Glomerular visceral epithelial cell (primary cell): ENCODE data around the gene LIPM.
A peak's percentile ranks its signal among the peaks of the same experiment; 100 is the strongest.

Source experiments
- DNase-seq: peaks from one replicate; pipeline ENCODE4 v3.0.0-alpha.2; 2016; ENCODE audit errors: extremely low spot score

The LIPM gene

DNA sequence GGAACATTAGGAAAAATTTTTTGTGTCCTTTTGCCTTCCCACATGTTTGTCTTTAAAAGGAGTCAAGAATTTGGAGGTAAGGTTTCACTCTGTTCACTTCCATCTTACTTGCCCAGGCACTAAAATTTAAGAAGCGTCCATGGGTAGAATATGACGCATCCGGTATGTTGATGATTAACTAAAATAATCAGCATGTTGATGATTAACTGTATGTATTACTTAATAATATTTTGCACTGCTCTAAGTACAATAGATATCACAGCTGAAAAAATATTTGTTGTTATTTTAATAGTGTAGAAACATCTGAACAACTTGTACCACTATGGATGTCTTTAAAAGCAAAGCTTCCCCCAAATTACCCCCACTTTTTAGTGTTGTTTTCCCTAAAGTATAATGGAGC is 37.6 kb downstream of the LIPM start:
- peak; percentile 16 for DNase-seq

GRCh38 chr10:88840881-88841280 is 38.4 kb downstream of the LIPM start:
- no peak for DNase-seq

GRCh38 chr10:88841316-88842111 is 39.0 kb downstream of the LIPM start:
- DNase-seq, result no peak

DNA sequence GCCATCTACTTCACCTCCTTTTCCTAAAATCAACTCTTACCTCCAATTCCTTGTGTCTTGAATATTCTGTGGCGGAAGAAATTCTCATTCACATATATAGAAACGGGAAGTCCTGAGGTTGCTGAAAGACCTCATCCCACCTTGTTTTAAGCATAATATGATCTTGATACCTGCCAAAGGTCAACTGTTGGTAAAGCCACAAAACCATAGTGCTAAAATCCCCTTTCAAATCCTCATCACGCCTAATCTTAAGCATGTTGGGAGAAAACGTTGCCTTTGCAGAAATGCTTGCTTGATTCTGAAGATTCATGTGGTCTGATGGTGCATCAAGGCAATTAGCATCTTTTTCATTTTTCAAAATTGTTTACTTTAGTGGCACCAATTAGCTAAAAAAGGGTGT is 40.6 kb downstream of the LIPM start:
- no peak for DNase-seq

GRCh38 chr10:88848499-88848898 is 46.0 kb downstream of the LIPM start:
- DNase-seq, result peak; percentile 42

GRCh38 chr10:88849234-88849633 is 46.7 kb downstream of the LIPM start:
- DNase-seq, result no peak

- no peak for DNase-seq
These were observed 48.2 kb downstream of the LIPM start for GRCh38 chr10:88850712-88851111.

DNA sequence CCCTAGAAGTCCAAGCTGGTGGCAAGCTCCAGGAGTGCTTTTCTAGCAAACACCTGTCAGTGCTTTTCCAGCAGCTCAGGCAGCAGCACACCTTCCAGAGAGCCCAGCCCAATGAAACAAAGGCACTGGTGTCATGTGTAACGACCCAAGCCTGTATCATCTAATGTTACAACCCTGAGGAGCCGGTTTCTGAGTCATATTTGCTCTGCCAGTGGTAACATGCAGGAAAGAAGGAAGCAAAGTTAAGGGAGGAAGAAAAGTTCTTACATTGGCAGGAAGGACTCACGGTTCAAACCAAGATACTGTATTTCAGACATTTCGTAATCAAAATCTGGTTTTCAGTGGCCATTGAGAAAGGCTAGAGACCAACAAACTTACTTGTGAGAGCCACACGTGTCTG is 49.2 kb downstream of the LIPM start, which contains the start of gene ANKRD22:
Gene ANKRD22, minus strand, starts transcription at position 139 of the 400 bp plus-strand sequence. CDS start 237 bp downstream, outside the sequence.
- peak; percentile 26 for DNase-seq

GRCh38 chr10:88852327-88852726 is 49.8 kb downstream of the LIPM start:
- DNase-seq, result no peak

- no peak for DNase-seq
These were observed 50.8 kb downstream of the LIPM start for GRCh38 chr10:88853155-88853881.

DNA sequence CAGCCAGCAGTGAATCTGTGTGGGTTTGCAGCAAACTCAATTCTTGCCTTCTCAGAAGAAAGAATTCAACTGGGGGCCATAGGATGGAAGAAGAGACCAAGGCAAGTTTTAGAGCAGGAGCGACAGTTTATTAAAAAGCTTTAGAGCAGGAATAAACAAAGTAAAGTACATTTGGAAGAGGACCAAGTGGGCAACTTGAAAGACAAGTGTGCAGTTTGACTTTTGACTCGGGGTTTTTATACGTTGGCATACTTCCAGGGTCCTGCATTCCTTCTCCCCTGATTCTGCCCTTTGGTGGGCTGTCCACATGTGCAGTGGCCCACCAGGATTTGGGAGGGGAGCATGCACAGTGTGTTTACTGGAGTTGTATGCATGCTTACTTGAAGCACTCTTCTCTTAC is 52.2 kb downstream of the LIPM start:
- DNase-seq, result no peak

- DNase-seq, result no peak
These were observed 55.3 kb downstream of the LIPM start for GRCh38 chr10:88857831-88858230.

GRCh38 chr10:88858491-88858890 is 56.0 kb downstream of the LIPM start:
- DNase-seq, result no peak

- DNase-seq, result no peak
These were observed 58.5 kb downstream of the LIPM start for GRCh38 chr10:88861036-88861435.

DNA sequence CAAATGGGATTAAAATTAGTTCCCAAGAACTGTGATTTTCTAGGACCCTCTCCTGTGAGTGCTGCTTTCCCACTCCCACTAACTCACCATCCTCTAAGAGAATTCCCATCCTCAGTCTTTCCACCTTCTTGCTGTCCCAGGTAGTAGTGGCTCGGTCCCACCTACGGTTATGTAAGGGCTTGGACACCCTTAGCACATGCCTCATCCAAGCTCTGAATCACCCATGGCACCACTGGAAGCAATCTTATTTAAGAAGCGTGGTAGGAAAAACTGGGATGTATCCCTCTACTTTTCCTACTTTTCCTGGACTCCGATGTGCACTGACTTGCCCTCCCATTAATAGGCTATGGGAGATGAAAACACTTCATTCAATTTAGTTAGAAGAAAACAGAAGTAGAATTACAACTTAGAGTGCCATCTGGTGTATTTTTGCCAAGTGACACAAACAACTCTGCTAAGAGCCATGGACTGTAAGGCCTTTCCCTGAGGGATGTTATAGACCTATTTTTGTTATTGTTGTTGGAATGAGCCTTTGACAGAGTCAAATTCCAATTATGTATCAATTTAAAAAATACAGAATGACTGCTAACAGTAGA is 62.8 kb downstream of the LIPM start:
- DNase-seq, result no peak

DNA sequence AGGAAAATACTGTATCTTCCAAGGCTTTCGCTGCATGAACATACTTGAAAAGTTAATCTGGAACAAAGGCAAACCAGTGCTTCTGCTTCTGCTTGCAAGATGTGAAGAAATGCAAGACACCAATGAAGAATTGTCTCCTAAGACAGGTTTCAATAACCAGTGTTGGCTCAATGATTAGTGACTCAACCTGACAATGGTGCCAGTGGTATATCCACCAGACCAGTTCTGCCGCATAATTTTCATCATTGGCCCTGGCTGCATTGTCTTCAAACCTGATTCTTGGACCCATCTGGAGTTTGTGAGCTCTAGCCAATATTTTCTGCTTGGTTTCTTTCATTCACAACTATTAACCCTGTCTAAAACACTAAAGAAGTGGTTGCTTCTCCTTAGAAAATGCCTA is 63.9 kb downstream of the LIPM start:
- no peak for DNase-seq

- no peak for DNase-seq
These were observed 67.6 kb downstream of the LIPM start for GRCh38 chr10:88870089-88870488.
